Activated CD4-positive, alpha-beta T cell treated with anti-CD3 and anti-CD28 coated beads for 48 hours (primary cell): Measurements from ENCODE around the gene SCGB1A1.
"Not testable (repeated sequence)": the region's sequence is repeated elsewhere in the genome, so short reads cannot be mapped to it uniquely, and the experiment has no call there.

Experiments used
- DNase-seq: peaks from one replicate; pipeline ENCODE4 v3.0.0-alpha.2; 2020

SCGB1A1 gene

GRCh38 chr11:62423012-62423411 is 4.2 kb downstream of the SCGB1A1 start:
- no peak for DNase-seq

GRCh38 chr11:62427630-62428233 is 8.9 kb downstream of the SCGB1A1 start:
- peak; percentile 31 for DNase-seq

- no peak for DNase-seq
Observed at GRCh38 chr11:62428871-62429560, 10.2 kb downstream of the SCGB1A1 start.

GRCh38 chr11:62430425-62430824 is 11.6 kb downstream of the SCGB1A1 start:
- DNase-seq = no peak

- no peak for DNase-seq
Observed at GRCh38 chr11:62431171-62431901, 12.5 kb downstream of the SCGB1A1 start.

GRCh38 chr11:62432695-62433094 is 13.9 kb downstream of the SCGB1A1 start:
- DNase-seq = no peak

- no peak for DNase-seq
Observed at GRCh38 chr11:62433141-62433903, 14.5 kb downstream of the SCGB1A1 start.

GRCh38 chr11:62433904-62434276 is 15.1 kb downstream of the SCGB1A1 start:
- no peak for DNase-seq

GRCh38 chr11:62435846-62436660 is 17.2 kb downstream of the SCGB1A1 start:
- no peak for DNase-seq

GRCh38 chr11:62437616-62438015 is 18.8 kb downstream of the SCGB1A1 start:
- DNase-seq = no peak

- no peak for DNase-seq
Observed at GRCh38 chr11:62438641-62439040, 19.8 kb downstream of the SCGB1A1 start.

GRCh38 chr11:62439785-62440602 is 21.2 kb downstream of the SCGB1A1 start:
- DNase-seq = no peak

- no peak for DNase-seq
Observed at GRCh38 chr11:62443390-62444235, 24.8 kb downstream of the SCGB1A1 start.

GRCh38 chr11:62444236-62444833 is 25.5 kb downstream of the SCGB1A1 start:
- peak; percentile 58 for DNase-seq

GRCh38 chr11:62444835-62445234 is 26.0 kb downstream of the SCGB1A1 start:
- DNase-seq = no peak

- no peak for DNase-seq
Observed at GRCh38 chr11:62445314-62445740, 26.5 kb downstream of the SCGB1A1 start.

- DNase-seq = no peak
Observed at GRCh38 chr11:62446091-62446490, 27.3 kb downstream of the SCGB1A1 start.

GRCh38 chr11:62449451-62449851 is 30.6 kb downstream of the SCGB1A1 start:
- DNase-seq = no peak

GRCh38 chr11:62449912-62450311 is 31.1 kb downstream of the SCGB1A1 start:
- not testable (repeated sequence) for DNase-seq
